ENCODE data around the gene GGCX. TPM values are rescaled to one million over a fixed set of nuclear protein-coding genes. Genes with fewer than 3 reads are reported as not detected.

Gene GGCX
- total RNA-seq, 4 donors from 2014 or later = 18.3 to 33.1 (median 28.2) TPM

- Histone ChIP-seq H3K9me3 (no peaks in the 10 kb centered on the region), H3K27me3 (no peaks in the 10 kb centered on the region), H3K27ac (peak overlapping the region; percentile 51 to 84 (median 62)), H3K4me1 (peaks cover 23 to 41% of the 10 kb centered on the region in 2 donors), H3K36me3 (no peaks in the 10 kb centered on the region), H3K4me3 (no peak overlapping the region)
- DNase-seq = no peak
- in situ Hi-C loops (cut with MboI; ENCODE audit: low sequenced_read_pairs in 4 of 4) (no loop called here), intact Hi-C loops (cut with DNase I; ENCODE audit: low total_unique reads) (no loop called here)
- ATAC-seq = no peak
- TF ChIP-seq, protein P1, sequence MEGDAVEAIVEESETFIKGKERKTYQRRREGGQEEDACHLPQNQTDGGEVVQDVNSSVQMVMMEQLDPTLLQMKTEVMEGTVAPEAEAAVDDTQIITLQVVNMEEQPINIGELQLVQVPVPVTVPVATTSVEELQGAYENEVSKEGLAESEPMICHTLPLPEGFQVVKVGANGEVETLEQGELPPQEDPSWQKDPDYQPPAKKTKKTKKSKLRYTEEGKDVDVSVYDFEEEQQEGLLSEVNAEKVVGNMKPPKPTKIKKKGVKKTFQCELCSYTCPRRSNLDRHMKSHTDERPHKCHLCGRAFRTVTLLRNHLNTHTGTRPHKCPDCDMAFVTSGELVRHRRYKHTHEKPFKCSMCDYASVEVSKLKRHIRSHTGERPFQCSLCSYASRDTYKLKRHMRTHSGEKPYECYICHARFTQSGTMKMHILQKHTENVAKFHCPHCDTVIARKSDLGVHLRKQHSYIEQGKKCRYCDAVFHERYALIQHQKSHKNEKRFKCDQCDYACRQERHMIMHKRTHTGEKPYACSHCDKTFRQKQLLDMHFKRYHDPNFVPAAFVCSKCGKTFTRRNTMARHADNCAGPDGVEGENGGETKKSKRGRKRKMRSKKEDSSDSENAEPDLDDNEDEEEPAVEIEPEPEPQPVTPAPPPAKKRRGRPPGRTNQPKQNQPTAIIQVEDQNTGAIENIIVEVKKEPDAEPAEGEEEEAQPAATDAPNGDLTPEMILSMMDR (IDR thresholded peaks at IDR 0.05 in 4 of 5, conservative IDR thresholded peaks at IDR 0.05 in 1 of 5) = no peak
- TF ChIP-seq POLR2A (IDR thresholded peaks at IDR 0.05) = no peak
Measured at GRCh38 chr2:85506768-85507181, 54.5 kb downstream of the GGCX start.

- intact Hi-C loops (cut with DNase I; ENCODE audit: low total_unique reads) = loop anchor here (1.0 kb wide), 3 partner anchors 32 to 72 kb away; no protein-coding TSS in a partner anchor
- in situ Hi-C loops (cut with MboI; ENCODE audit: low sequenced_read_pairs in 4 of 4) = no loop called here
- DNase-seq (no peak), ATAC-seq (no peak)
- H3K27ac ChIP-seq = peak overlapping the region; percentile 74 to 90 (median 81)
- no peaks in the 10 kb centered on the region for H3K36me3 ChIP-seq
- no peaks in the 10 kb centered on the region for H3K9me3 ChIP-seq
- H3K4me3 ChIP-seq = no peak overlapping the region
- H3K4me1 ChIP-seq = peaks cover 19 to 34% of the 10 kb centered on the region in 2 donors
- TF ChIP-seq, protein P1 (IDR thresholded peaks at IDR 0.05 in 4 of 5, conservative IDR thresholded peaks at IDR 0.05 in 1 of 5) = no peak
- TF ChIP-seq POLR2A (IDR thresholded peaks at IDR 0.05) = no peak
- H3K27me3 ChIP-seq = no peaks in the 10 kb centered on the region
Measured at GRCh38 chr2:85505551-85506238, 55.6 kb downstream of the GGCX start.

GRCh38 chr2:85504778-85505261, 56.5 kb downstream of the GGCX start:
- Histone ChIP-seq H3K27me3 (no peaks in the 10 kb centered on the region), H3K4me3 (no peak overlapping the region), H3K9me3 (no peaks in the 10 kb centered on the region), H3K4me1 (peaks cover 19 to 34% of the 10 kb centered on the region in 2 donors), H3K36me3 (no peaks in the 10 kb centered on the region), H3K27ac (peak overlapping the region; percentile 74 to 90 (median 81))
- peak; percentile 89 to 92 for DNase-seq
- intact Hi-C loops (cut with DNase I; ENCODE audit: low total_unique reads) (loop anchor here (1.0 kb wide), 3 partner anchors 32 to 72 kb away; no protein-coding TSS in a partner anchor), in situ Hi-C loops (cut with MboI; ENCODE audit: low sequenced_read_pairs in 4 of 4) (no loop called here)
- TF ChIP-seq, protein P1 (IDR thresholded peaks at IDR 0.05 in 4 of 5, conservative IDR thresholded peaks at IDR 0.05 in 1 of 5) = no peak
- TF ChIP-seq POLR2A (IDR thresholded peaks at IDR 0.05) = no peak
- peak; percentile 94 to 95 for ATAC-seq

- intact Hi-C loops (cut with DNase I; ENCODE audit: low total_unique reads) = no loop called here
- peak overlapping the region; percentile 74 to 90 (median 81) for H3K27ac ChIP-seq
- peaks cover 19 to 36% of the 10 kb centered on the region in 2 donors for H3K4me1 ChIP-seq
- no peaks in the 10 kb centered on the region for H3K9me3 ChIP-seq
- no peaks in the 10 kb centered on the region for H3K27me3 ChIP-seq
- ATAC-seq = peak; percentile 22 to 31
- H3K4me3 ChIP-seq = no peak overlapping the region
- H3K36me3 ChIP-seq = no peaks in the 10 kb centered on the region
- no peak for TF ChIP-seq POLR2A (IDR thresholded peaks at IDR 0.05)
- TF ChIP-seq, protein P1 (IDR thresholded peaks at IDR 0.05 in 4 of 5, conservative IDR thresholded peaks at IDR 0.05 in 1 of 5) = no peak
- DNase-seq = peak in 1 of 2 donors; percentile 27
- in situ Hi-C loops (cut with MboI; ENCODE audit: low sequenced_read_pairs in 4 of 4) = no loop called here
Measured at GRCh38 chr2:85503851-85504777, 57.2 kb downstream of the GGCX start.

Data from gastrocnemius medialis (tissue), 4 donors.